ENCODE results near the gene PRR5L. TPM values are rescaled to one million over a fixed set of nuclear protein-coding genes. Genes with fewer than 3 reads are reported as not detected.

Gene PRR5L
- total and polyA plus RNA-seq, 2 experiments from 2014 or later, result 0.70 to 2.6 TPM

DNA sequence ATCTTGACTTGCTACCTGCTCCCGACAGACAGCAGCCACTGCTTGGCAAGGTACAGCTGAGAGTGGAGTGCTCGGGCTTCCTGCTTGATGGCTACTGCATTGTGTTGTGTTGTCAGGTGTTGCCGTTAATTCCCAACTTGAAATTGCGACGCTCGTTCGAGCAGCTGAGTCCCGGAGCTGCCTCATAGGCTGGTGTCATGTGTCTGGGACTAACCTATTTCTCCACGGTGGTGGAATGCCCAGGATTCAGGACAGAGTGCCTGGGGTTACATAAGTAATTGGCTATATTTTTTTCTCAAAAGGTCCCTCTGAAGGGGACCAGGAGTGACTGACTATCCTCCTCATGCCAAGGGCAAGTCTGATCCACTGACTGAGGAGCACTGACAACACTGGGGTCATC lies 25.4 kb upstream of the PRR5L start:
- TF ChIP-seq, protein P1, sequence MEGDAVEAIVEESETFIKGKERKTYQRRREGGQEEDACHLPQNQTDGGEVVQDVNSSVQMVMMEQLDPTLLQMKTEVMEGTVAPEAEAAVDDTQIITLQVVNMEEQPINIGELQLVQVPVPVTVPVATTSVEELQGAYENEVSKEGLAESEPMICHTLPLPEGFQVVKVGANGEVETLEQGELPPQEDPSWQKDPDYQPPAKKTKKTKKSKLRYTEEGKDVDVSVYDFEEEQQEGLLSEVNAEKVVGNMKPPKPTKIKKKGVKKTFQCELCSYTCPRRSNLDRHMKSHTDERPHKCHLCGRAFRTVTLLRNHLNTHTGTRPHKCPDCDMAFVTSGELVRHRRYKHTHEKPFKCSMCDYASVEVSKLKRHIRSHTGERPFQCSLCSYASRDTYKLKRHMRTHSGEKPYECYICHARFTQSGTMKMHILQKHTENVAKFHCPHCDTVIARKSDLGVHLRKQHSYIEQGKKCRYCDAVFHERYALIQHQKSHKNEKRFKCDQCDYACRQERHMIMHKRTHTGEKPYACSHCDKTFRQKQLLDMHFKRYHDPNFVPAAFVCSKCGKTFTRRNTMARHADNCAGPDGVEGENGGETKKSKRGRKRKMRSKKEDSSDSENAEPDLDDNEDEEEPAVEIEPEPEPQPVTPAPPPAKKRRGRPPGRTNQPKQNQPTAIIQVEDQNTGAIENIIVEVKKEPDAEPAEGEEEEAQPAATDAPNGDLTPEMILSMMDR (IDR thresholded peaks at IDR 0.05; ENCODE audit: low read depth, low read length), result no peak
- no peak for DNase-seq (ENCODE audit: low read depth in 1 of 2, low spot score in 1 of 2)
- H3K36me3 ChIP-seq, result peaks cover 6% of the 10 kb centered on the region
- H3K9me3 ChIP-seq (ENCODE audit: low read depth), result no peaks in the 10 kb centered on the region
- no peak overlapping the region for H3K27ac ChIP-seq
- no peak overlapping the region for H3K4me3 ChIP-seq
- peaks cover 7% of the 10 kb centered on the region for H3K27me3 ChIP-seq
- H3K4me1 ChIP-seq (ENCODE audit: low read depth), result no peaks in the 10 kb centered on the region

DNA sequence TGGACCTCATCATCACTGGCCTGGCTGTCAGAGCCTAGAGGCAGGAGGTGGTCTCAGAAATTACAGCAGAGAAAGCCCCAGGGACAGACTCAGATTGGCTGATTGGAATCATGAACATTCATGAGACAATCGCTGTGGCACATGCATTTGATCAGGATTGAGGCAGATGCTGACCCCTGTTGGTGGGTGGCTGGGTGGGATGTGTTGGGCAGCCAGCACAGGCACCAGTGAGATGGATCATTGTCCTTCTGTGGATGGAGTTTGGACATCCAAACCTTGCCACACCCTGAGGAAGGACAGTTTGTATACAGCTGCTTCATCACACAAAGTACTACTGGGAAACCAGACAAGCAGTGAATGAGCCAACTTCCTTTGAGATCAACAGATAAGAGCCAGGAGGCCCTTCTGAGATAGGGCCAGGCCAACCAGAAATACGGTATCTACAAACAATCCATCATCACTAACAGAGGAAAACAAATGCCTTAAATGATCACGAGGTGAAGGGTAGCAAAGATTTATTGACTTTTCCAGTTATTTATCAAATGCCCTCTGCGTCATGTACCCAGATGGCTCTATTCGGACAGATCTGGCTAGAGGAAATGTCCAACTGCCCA lies 24.2 kb upstream of the PRR5L start:
- Histone ChIP-seq H3K4me3 (no peak overlapping the region), H3K27me3 (peaks cover 7% of the 10 kb centered on the region), H3K27ac (no peak overlapping the region), H3K36me3 (peaks cover 6% of the 10 kb centered on the region), H3K9me3 (ENCODE audit: low read depth) (no peaks in the 10 kb centered on the region), H3K4me1 (ENCODE audit: low read depth) (no peaks in the 10 kb centered on the region)
- DNase-seq (ENCODE audit: low read depth in 1 of 2, low spot score in 1 of 2), result no peak
- TF ChIP-seq, protein P1 (IDR thresholded peaks at IDR 0.05; ENCODE audit: low read depth, low read length), result peak; percentile 9

DNA sequence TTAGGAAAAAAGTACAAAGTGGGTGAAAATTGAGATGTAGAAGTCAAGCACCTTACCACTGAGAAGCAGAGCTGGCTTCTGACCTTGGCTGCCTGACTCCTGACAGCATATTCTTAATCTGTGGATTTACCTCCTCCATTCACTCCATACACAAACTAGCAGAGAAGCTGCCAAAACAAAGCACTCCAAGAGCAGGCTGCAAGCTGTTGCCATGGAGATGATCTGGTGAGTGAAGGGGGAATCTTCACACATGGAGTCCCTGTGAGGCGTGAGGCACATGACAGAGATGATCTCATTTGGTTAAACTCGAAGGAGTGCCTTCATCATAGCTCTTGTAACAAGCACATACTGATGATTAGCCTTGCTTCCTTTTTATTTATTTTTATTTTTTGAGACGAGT lies 23.0 kb upstream of the PRR5L start:
- no peak for DNase-seq (ENCODE audit: low read depth in 1 of 2, low spot score in 1 of 2)
- Histone ChIP-seq H3K4me3 (no peak overlapping the region), H3K27ac (no peak overlapping the region), H3K36me3 (peaks cover 6% of the 10 kb centered on the region), H3K4me1 (ENCODE audit: low read depth) (no peaks in the 10 kb centered on the region), H3K9me3 (ENCODE audit: low read depth) (no peaks in the 10 kb centered on the region), H3K27me3 (no peaks in the 10 kb centered on the region)
- TF ChIP-seq, protein P1 (IDR thresholded peaks at IDR 0.05; ENCODE audit: low read depth, low read length), result no peak

DNA sequence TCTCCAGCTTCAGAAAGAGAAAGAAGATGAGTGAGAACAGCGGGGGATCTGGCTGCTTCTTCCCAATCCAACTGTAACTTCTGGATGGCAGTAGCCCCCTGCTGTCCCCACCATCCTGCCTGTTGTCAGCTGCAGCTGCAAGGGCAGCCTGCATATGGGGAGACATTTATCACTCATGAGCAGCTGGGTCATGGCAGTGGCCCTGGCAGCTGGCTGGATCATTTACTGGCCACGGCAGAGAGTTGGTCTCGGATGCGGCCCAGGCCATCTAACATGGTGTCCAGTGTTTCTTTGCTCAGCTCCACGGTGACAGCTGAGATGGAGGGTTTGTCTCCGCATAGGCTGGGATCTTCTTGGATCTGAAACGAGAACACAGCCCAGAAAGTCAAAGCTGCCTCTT lies 21.7 kb upstream of the PRR5L start:
- Histone ChIP-seq H3K27me3 (no peaks in the 10 kb centered on the region), H3K9me3 (ENCODE audit: low read depth) (no peaks in the 10 kb centered on the region), H3K4me1 (ENCODE audit: low read depth) (no peaks in the 10 kb centered on the region), H3K27ac (no peak overlapping the region), H3K36me3 (peaks cover 6% of the 10 kb centered on the region), H3K4me3 (no peak overlapping the region)
- TF ChIP-seq, protein P1 (IDR thresholded peaks at IDR 0.05; ENCODE audit: low read depth, low read length), result no peak
- no peak for DNase-seq (ENCODE audit: low read depth in 1 of 2, low spot score in 1 of 2)

DNA sequence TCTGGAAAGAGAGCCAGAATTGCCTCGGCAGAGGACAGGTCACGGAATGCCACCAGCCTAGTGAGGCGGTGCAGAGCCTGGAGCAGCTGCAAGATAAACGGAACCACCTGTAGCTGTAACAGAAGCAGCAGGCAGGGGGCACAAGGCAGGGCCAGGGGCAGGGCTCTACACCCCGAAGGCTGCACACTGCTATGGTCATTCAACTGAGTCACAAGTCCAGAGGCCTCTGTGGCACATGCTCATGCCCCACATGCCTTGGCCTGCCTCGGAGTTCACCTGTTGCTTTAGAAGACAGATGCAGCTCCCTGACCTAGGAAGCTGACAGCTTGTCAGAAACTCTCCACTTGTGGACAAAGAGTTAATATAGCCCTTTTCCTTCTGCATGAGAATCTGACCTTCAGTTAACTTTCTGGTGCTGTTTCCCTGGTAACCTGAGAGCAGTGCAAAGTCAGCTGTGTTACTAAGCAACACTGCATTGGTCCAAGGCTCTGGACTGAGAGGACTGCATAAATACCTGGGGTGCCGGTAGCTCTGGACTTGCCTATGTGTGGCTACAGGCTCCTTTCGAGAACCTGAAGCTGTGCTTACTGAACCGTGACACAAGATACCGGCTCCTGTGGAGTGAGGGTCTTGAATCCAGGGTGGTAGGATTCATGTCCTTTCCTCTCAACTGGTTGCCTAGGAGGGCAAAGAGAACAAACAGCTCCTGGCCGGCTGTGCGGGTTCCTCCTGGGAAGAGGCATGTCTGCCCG lies 17.4 kb upstream of the PRR5L start:
- Histone ChIP-seq H3K4me3 (no peak overlapping the region), H3K27me3 (no peaks in the 10 kb centered on the region), H3K27ac (no peak overlapping the region), H3K36me3 (peaks cover 5% of the 10 kb centered on the region), H3K9me3 (ENCODE audit: low read depth) (no peaks in the 10 kb centered on the region), H3K4me1 (ENCODE audit: low read depth) (no peaks in the 10 kb centered on the region)
- TF ChIP-seq, protein P1 (IDR thresholded peaks at IDR 0.05; ENCODE audit: low read depth, low read length), result no peak
- peak in 1 of 2 donors; percentile 23 for DNase-seq (ENCODE audit: low read depth in 1 of 2, low spot score in 1 of 2)
